B cell (primary cell): ENCODE measurements around the gene BACH2. TPM values are rescaled to one million over a fixed set of nuclear protein-coding genes. Genes with fewer than 3 reads are reported as not detected.

Experiments
- ATAC-seq: fragments of 200-7000 bp; cut with Tn5 transposase; one replicate; pipeline ENCODE4 v1.10.0; 2021; ENCODE audit warnings: low read depth, mild to moderate bottlenecking, moderate number of reproducible peaks, moderate library complexity
- CTCF ChIA-PET: fragments of 350-600 bp; sonication (Branson Sonifier 250); formaldehyde crosslinking; loops from one replicate; lab custom pipeline; 2021; ENCODE audit warnings: antibody characterized with exemption, inconsistent platforms; lab: Charles Lee
- POLR2A ChIA-PET: fragments of 350-600 bp; sonication (Branson Sonifier 250); formaldehyde crosslinking; loops from one replicate; lab custom pipeline; 2021; ENCODE audit warnings: antibody characterized with exemption; lab: Charles Lee
- DNase-seq: peaks from one replicate; pipeline ENCODE4 v3.0.0; 2013
- H2AFZ ChIP-seq: 2 replicates; pipeline ENCODE4 v1.6.1; 2012; ENCODE audit warnings: mild to moderate bottlenecking, low read depth, low read length; ENCODE audit not compliant: insufficient read depth, poor library complexity, severe bottlenecking
- H3K27ac ChIP-seq, 2 donors: 1 replicate in 1 of 2; 2 replicates in 1 of 2; pipeline ENCODE4 v1.5.1; 2012 to 2013; ENCODE audit warnings: low read length in 2 of 2, mild to moderate bottlenecking in 2 of 2, moderate library complexity in 1 of 2
- H3K27me3 ChIP-seq, 4 experiments: fragments of 200-600 bp in 1 of 4; sonication (generic) in 1 of 4; replicated peaks in 1 of 4; 1 replicate in 2 of 4; 2 replicates in 2 of 4; pipeline versions ENCODE4 v1.6.1 to v1.7.0; 2013 to 2016; ENCODE audit warnings: low read length in 3 of 4, mild to moderate bottlenecking in 2 of 4, mixed read lengths in 1 of 4, moderate library complexity in 1 of 4; ENCODE audit not compliant: insufficient read depth in 4 of 4, control insufficient read depth in 3 of 4; ENCODE audit errors: control extremely low read depth in 1 of 4
- H3K36me3 ChIP-seq, 2 experiments: replicated peaks in 1 of 2; 1 replicate in 1 of 2; 2 replicates in 1 of 2; pipeline versions ENCODE4 v1.6.1 to v1.7.1; 2013; ENCODE audit warnings: low read length in 1 of 2; ENCODE audit not compliant: insufficient read depth in 2 of 2, control insufficient read depth in 1 of 2; ENCODE audit errors: control extremely low read depth in 1 of 2, extremely low read depth in 1 of 2
- H3K4me1 ChIP-seq, 2 donors: fragments of 200-600 bp in 1 of 2; sonication (generic) in 1 of 2; 1 replicate in 1 of 2; 2 replicates in 1 of 2; pipeline versions ENCODE4 v1.5.1 to v1.6.1; 2013 to 2017; ENCODE audit warnings: low read length in 2 of 2; ENCODE audit not compliant: control insufficient read depth in 2 of 2, insufficient read depth in 2 of 2
- H3K4me2 ChIP-seq: replicated peaks from 2 replicates; pipeline ENCODE3; 2012; ENCODE audit warnings: mild to moderate bottlenecking, low read depth, low read length; ENCODE audit not compliant: poor library complexity, severe bottlenecking
- H3K4me3 ChIP-seq, 5 experiments: fragments of 200-600 bp in 1 of 5; sonication (generic) in 1 of 5; 1 replicate in 3 of 5; 2 replicates in 2 of 5; pipeline versions ENCODE4 v1.5.1 to v1.7.0; 2011 to 2016; ENCODE audit warnings: low read length in 4 of 5, mild to moderate bottlenecking in 4 of 5, low read depth in 2 of 5, control low read depth in 1 of 5, moderate library complexity in 1 of 5; ENCODE audit not compliant: insufficient read depth in 1 of 5; ENCODE audit errors: control extremely low read depth in 1 of 5, extremely low read depth in 1 of 5
- H3K79me2 ChIP-seq: fragments of 200-600 bp; sonication (generic); one replicate; pipeline ENCODE4 v1.6.0; 2016; ENCODE audit warnings: low read length; ENCODE audit not compliant: control insufficient read depth, insufficient read depth
- H3K9ac ChIP-seq: fragments of 200-600 bp; sonication (generic); 2 replicates; pipeline ENCODE4 v1.6.1; 2017; ENCODE audit warnings: mild to moderate bottlenecking, low read length, moderate library complexity
- H3K9me3 ChIP-seq, 3 donors: one replicate each; pipeline versions ENCODE4 v1.6.1 to v1.7.1; 2013; ENCODE audit warnings: low read length in 2 of 3; ENCODE audit not compliant: control insufficient read depth in 2 of 3, insufficient read depth in 1 of 3; ENCODE audit errors: control extremely low read depth in 1 of 3
- H4K20me1 ChIP-seq: 2 replicates; pipeline ENCODE4 v1.6.0; 2012; ENCODE audit warnings: mild to moderate bottlenecking, low read length; ENCODE audit not compliant: insufficient read depth, control insufficient read depth, poor library complexity, severe bottlenecking
- H3K27ac Mint-ChIP-seq: one replicate; pipeline ENCODE4 v1.8.0; 2021; ENCODE audit warnings: mixed read lengths
- H3K27me3 Mint-ChIP-seq: one replicate; pipeline ENCODE4 v1.8.0; 2021; ENCODE audit warnings: mixed read lengths
- H3K4me1 Mint-ChIP-seq: one replicate; pipeline ENCODE4 v1.8.0; 2021; ENCODE audit warnings: mixed read lengths
- H3K4me3 Mint-ChIP-seq: one replicate; pipeline ENCODE4 v1.8.0; 2021; ENCODE audit warnings: mixed read lengths
- H3K9me3 Mint-ChIP-seq: one replicate; pipeline ENCODE4 v1.8.0; 2022; ENCODE audit warnings: mixed read lengths; ENCODE audit not compliant: insufficient read depth
- EZH2 ChIP-seq: IDR thresholded peaks from 2 replicates; pipeline ENCODE4 v1.6.1; 2012; ENCODE audit warnings: borderline replicate concordance, low read depth, mild to moderate bottlenecking, moderate library complexity, low read length; ENCODE audit not compliant: insufficient read depth, poor library complexity, severe bottlenecking
- WGBS: methylation state at CpG from one replicate; pipeline ENCODE4 v1.1.5; 2013; ENCODE audit warnings: missing lambda C conversion rate; ENCODE audit not compliant: insufficient coverage; 5-methylcytosine and 5-hydroxymethylcytosine counted together
- intact Hi-C: fragments of 100-400 bp; cut with micrococcal nuclease; formaldehyde crosslinking; loops from one replicate; pipeline ENCODE4 v1.10.0; 2022
- polyA plus RNA-seq: library from polyadenylated mRNA; depleted of rRNA; stranded (reverse); fragments of >200 nt; gene quantifications from 2 replicates; pipeline ENCODE4 v1.2.3, GENCODE V29; 2012
- total RNA-seq, 2 donors: library from RNA; stranded (reverse); fragments of 120-200 nt in 1 of 2; gene quantifications; 1 replicate in 1 of 2; 2 replicates in 1 of 2; pipeline versions ENCODE4 v1.2.3 to v1.2.4, GENCODE V29; 2013 to 2022
- TF ChIP-seq, protein P1 (sequence below): fragments of 200-600 bp; IDR thresholded peaks from one replicate; pipeline ENCODE4 v1.8.0; 2022; ENCODE audit warnings: antibody characterized with exemption, mild to moderate bottlenecking

The BACH2 gene
- total and polyA plus RNA-seq, 2 donors (not counting 1 experiment from before 2014, with no cell fraction given), result 41.1 to 235 TPM

GRCh38 chr6:90184334-90185298 is 112.0 kb downstream of the BACH2 start:
- peaks cover 54 to 55% of the 10 kb centered on the region in 2 donors for H3K4me1 ChIP-seq

More at GRCh38 chr6:90184334-90185298, 112.0 kb downstream of the BACH2 start:
- intact Hi-C loops, result no loop called here
- DNase-seq (peak; percentile 47), ATAC-seq (no peak)
- Mint-ChIP-seq H3K27me3 (no peaks in the 10 kb centered on the region), H3K9me3 (no peaks in the 10 kb centered on the region), H3K27ac (peak overlapping the region; percentile 84), H3K4me3 (peak overlapping the region; percentile 67), H3K4me1 (peaks cover 76% of the 10 kb centered on the region)
- Histone ChIP-seq H3K27ac (peak overlapping the region; percentile 1 to 90), H3K4me3 (peak overlapping the region in 1 of 5 experiments; percentile 2), H2AFZ (no peak overlapping the region), H3K36me3 (peaks cover 0 to 22% of the 10 kb centered on the region in 2 experiments), H3K9me3 (peaks cover 0 to 4% (median 0%) of the 10 kb centered on the region in 3 donors), H3K27me3 (no peaks in the 10 kb centered on the region), H3K4me2 (peak overlapping the region; percentile 52), H4K20me1 (peaks cover 43% of the 10 kb centered on the region), H3K9ac (peak overlapping the region; percentile 6), H3K79me2 (peaks cover 97% of the 10 kb centered on the region)
- WGBS, result 11% methylated on average over 4 of the region's 8 CpGs
- ChIA-PET CTCF (interaction anchor here (0.8 to 1.8 kb wide), 4 partner anchors 32 to 244 kb away, joined by 3 to 7 read pairs (median 3); no protein-coding TSS in a partner anchor), POLR2A (interaction anchor here (0.6 kb wide), 1 partner anchor 34 kb away, joined by 3 read pairs; no protein-coding TSS in a partner anchor)
- TF ChIP-seq EZH2, result no peak
- TF ChIP-seq, protein P1, sequence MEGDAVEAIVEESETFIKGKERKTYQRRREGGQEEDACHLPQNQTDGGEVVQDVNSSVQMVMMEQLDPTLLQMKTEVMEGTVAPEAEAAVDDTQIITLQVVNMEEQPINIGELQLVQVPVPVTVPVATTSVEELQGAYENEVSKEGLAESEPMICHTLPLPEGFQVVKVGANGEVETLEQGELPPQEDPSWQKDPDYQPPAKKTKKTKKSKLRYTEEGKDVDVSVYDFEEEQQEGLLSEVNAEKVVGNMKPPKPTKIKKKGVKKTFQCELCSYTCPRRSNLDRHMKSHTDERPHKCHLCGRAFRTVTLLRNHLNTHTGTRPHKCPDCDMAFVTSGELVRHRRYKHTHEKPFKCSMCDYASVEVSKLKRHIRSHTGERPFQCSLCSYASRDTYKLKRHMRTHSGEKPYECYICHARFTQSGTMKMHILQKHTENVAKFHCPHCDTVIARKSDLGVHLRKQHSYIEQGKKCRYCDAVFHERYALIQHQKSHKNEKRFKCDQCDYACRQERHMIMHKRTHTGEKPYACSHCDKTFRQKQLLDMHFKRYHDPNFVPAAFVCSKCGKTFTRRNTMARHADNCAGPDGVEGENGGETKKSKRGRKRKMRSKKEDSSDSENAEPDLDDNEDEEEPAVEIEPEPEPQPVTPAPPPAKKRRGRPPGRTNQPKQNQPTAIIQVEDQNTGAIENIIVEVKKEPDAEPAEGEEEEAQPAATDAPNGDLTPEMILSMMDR, result no peak
